Measurements from ENCODE around the gene MACROD2.

The MACROD2 gene

DNA sequence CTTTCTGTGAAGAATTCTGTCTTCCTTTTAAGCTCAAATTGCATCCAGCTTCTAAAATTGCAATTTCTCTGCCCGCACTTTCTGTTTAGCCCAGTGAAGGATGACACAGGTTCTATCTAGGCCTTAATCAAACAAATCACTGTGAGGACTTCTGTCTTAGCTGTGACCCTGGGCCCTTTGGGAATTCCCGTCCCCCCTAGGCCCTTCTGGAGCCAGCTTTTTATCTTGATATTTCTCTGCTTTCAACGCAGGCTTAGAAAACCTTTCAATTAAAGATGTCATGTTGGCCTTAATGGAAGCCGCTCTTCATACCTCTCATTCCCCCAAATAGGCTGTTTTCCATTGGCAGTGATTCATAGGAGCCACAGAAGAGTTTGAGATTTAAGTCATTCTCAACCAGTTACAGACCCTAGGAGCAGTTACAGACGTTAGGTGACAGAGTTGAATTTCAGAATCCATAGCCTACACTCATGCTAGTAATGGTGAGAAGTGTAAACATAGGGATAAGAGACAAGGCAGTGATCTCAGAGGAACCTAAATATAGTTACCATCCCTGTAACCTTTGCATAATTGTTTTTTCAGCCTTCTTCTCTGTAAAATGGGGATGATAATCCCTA, 416.9 kb downstream of the MACROD2 start:
- no peaks in the 10 kb centered on the region for H3K27me3 ChIP-seq (replicated peaks; ENCODE audit: control insufficient read depth, insufficient read depth, low read length)
- H3K36me3 ChIP-seq (ENCODE audit: control insufficient read depth, insufficient read depth, low read length) = no peaks in the 10 kb centered on the region
- H3K4me3 ChIP-seq (replicated peaks; ENCODE audit: low read depth, low read length) = no peak overlapping the region
- TF ChIP-seq, protein P1, sequence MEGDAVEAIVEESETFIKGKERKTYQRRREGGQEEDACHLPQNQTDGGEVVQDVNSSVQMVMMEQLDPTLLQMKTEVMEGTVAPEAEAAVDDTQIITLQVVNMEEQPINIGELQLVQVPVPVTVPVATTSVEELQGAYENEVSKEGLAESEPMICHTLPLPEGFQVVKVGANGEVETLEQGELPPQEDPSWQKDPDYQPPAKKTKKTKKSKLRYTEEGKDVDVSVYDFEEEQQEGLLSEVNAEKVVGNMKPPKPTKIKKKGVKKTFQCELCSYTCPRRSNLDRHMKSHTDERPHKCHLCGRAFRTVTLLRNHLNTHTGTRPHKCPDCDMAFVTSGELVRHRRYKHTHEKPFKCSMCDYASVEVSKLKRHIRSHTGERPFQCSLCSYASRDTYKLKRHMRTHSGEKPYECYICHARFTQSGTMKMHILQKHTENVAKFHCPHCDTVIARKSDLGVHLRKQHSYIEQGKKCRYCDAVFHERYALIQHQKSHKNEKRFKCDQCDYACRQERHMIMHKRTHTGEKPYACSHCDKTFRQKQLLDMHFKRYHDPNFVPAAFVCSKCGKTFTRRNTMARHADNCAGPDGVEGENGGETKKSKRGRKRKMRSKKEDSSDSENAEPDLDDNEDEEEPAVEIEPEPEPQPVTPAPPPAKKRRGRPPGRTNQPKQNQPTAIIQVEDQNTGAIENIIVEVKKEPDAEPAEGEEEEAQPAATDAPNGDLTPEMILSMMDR (IDR thresholded peaks at IDR 0.05; ENCODE audit: insufficient read depth, low read length, poor library complexity, severe bottlenecking) = no peak
- DNase-seq (ENCODE audit: extremely low read depth, insufficient read length) = no peak

DNA sequence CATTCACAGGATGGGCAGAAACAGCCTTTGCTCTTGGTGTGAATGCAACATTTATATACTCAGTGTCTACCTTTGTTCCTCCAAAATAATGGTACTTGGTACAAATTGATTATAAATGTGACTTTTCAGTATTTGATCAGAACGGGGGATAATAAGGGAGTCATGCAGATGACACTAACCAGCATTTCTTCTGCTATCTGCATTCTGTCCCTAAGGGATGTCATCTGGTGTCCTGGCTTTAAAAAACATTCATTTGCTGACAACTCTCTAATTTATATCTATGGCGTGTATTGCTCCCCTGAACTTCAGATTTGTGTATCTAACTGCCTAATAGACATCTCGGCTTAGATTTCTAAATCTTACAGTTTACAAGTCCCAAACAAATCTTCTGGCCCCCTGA, 418.5 kb downstream of the MACROD2 start:
- Histone ChIP-seq H3K36me3 (ENCODE audit: control insufficient read depth, insufficient read depth, low read length) (no peaks in the 10 kb centered on the region), H3K4me3 (replicated peaks; ENCODE audit: low read depth, low read length) (no peak overlapping the region), H3K27me3 (replicated peaks; ENCODE audit: control insufficient read depth, insufficient read depth, low read length) (no peaks in the 10 kb centered on the region)
- DNase-seq (ENCODE audit: extremely low read depth, insufficient read length) = no peak
- TF ChIP-seq, protein P1 (IDR thresholded peaks at IDR 0.05; ENCODE audit: insufficient read depth, low read length, poor library complexity, severe bottlenecking) = no peak

DNA sequence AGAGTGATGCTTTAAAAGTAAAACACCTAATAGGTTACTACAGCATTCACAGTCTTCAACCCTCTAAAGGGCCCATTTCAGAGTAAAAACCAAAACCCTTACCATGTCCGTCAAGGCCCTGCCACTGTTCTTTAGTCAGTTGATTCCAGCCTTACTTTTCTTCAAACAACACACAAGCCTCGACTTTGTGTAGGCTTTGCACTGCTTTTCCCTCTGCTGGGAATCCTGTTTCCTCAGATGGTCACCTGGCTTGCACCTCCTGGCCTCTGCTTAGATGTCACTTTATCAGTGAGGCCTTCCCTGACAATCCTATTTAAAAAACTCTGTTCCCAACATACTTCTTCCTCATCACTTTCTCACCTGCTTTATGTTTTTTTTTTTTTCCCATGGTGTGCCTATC, 419.2 kb downstream of the MACROD2 start:
- TF ChIP-seq, protein P1 (IDR thresholded peaks at IDR 0.05; ENCODE audit: insufficient read depth, low read length, poor library complexity, severe bottlenecking) = no peak
- Histone ChIP-seq H3K27me3 (replicated peaks; ENCODE audit: control insufficient read depth, insufficient read depth, low read length) (no peaks in the 10 kb centered on the region), H3K4me3 (replicated peaks; ENCODE audit: low read depth, low read length) (no peak overlapping the region), H3K36me3 (ENCODE audit: control insufficient read depth, insufficient read depth, low read length) (no peaks in the 10 kb centered on the region)
- DNase-seq (ENCODE audit: extremely low read depth, insufficient read length) = no peak

DNA sequence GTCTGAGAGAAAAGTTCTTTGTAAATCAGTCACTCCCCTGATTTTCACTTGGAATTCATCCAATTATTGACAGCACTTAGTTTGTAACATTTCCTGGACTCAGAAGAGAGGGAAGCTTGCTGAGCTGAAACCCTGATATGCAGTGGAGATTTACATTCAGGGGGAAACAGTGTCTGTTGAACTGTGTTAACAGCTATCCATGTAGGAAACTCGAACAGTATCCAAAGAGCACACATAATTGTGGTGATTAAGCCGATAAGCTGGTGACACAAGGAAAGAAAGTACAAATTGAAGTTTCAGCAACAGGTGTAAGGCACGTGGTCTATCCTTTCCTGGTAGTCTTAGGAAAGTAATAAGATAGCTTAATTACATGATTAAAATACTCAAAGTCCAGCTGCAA, 420.2 kb downstream of the MACROD2 start:
- Histone ChIP-seq H3K36me3 (ENCODE audit: control insufficient read depth, insufficient read depth, low read length) (no peaks in the 10 kb centered on the region), H3K27me3 (replicated peaks; ENCODE audit: control insufficient read depth, insufficient read depth, low read length) (no peaks in the 10 kb centered on the region), H3K4me3 (replicated peaks; ENCODE audit: low read depth, low read length) (no peak overlapping the region)
- TF ChIP-seq, protein P1 (IDR thresholded peaks at IDR 0.05; ENCODE audit: insufficient read depth, low read length, poor library complexity, severe bottlenecking) = no peak
- DNase-seq (ENCODE audit: extremely low read depth, insufficient read length) = no peak

DNA sequence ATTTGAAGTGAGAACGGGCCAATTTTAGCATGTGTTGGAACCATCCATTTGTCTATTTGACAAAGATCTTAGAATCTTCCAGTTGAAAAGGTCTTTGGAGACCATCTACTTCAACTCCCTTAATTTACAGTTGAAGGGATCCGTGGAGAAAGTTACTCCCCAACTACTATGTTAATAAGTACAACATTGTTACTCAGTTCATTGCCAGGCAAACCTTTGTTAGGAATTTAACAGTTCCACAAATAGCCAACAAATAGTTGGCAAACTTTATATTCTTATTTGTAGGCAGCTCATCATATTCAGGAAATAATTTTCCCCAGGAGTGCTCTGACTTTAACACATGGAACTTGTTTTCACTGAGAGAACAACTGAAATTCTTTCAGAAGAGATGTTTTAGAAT, 423.1 kb downstream of the MACROD2 start:
- Histone ChIP-seq H3K4me3 (replicated peaks; ENCODE audit: low read depth, low read length) (no peak overlapping the region), H3K27me3 (replicated peaks; ENCODE audit: control insufficient read depth, insufficient read depth, low read length) (no peaks in the 10 kb centered on the region), H3K36me3 (ENCODE audit: control insufficient read depth, insufficient read depth, low read length) (no peaks in the 10 kb centered on the region)
- no peak for DNase-seq (ENCODE audit: extremely low read depth, insufficient read length)
- TF ChIP-seq, protein P1 (IDR thresholded peaks at IDR 0.05; ENCODE audit: insufficient read depth, low read length, poor library complexity, severe bottlenecking) = no peak

DNA sequence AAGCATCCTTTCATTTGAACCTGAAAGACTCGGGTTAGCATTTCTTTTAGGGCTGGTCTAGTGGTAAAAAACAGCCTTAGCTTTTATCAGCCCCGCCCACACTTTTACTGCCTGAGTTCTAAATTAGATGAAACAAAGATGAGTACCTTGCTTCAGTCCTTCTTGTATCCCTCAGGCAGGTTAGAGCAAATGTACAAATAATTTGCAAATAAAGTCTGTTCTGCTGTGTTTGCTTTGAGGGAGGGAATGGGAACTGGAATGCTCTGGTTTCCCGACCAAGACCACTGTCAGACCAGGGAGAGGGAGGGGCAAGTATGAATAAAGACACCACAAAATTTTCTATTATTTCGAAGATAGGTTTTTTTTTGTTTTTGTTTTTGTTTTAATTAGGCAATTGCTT, 427.6 kb downstream of the MACROD2 start:
- no peaks in the 10 kb centered on the region for H3K36me3 ChIP-seq (ENCODE audit: control insufficient read depth, insufficient read depth, low read length)
- no peaks in the 10 kb centered on the region for H3K27me3 ChIP-seq (replicated peaks; ENCODE audit: control insufficient read depth, insufficient read depth, low read length)
- H3K4me3 ChIP-seq (replicated peaks; ENCODE audit: low read depth, low read length) = no peak overlapping the region
- no peak for DNase-seq (ENCODE audit: extremely low read depth, insufficient read length)
- TF ChIP-seq, protein P1 (IDR thresholded peaks at IDR 0.05; ENCODE audit: insufficient read depth, low read length, poor library complexity, severe bottlenecking) = no peak

Measured in GM06990 (cell line).